Ovary (tissue), 3 donors: Measurements from ENCODE around the gene ARL2.

Experiments
- CTCF ChIP-seq, 3 donors: fragments of 450-650 bp in 2 of 3; fragments of 200-600 bp in 1 of 3; IDR thresholded peaks; one replicate each; pipeline versions ENCODE4 v1.5.1 to v1.8.0; 2016 to 2022; ENCODE audit warnings: antibody characterized with exemption in 3 of 3, mild to moderate bottlenecking in 1 of 3
- EP300 ChIP-seq: sonication (generic); formaldehyde crosslinking; IDR thresholded peaks from one replicate; pipeline ENCODE4 v1.6.1; 2017; ENCODE audit warnings: antibody characterized with exemption
- POLR2A ChIP-seq: fragments of 450-650 bp; IDR thresholded peaks from one replicate; pipeline ENCODE4 v1.6.1; 2017; ENCODE audit warnings: antibody characterized with exemption, mild to moderate bottlenecking, moderate library complexity
- donor health status: DM: no; HTN: no; CAD: no.

GRCh38 chr11:65064847-65065240 is 50.9 kb downstream of the ARL2 start:
- TF ChIP-seq CTCF (IDR thresholded peaks at IDR 0.05): no peak
- no peak for TF ChIP-seq POLR2A
- TF ChIP-seq EP300: no peak
